Body of pancreas (tissue), 4 donors: ENCODE results near the gene DNAH8. TPM values are rescaled to one million over a fixed set of nuclear protein-coding genes. Genes with fewer than 3 reads are reported as not detected.

Experiments used
- ATAC-seq: fragments of 150-250 bp; one replicate; pipeline ENCODE4 v1.9.1; 2016
- DNase-seq, 4 donors: peaks; one replicate each; pipeline ENCODE4 v3.0.0-alpha.2; 2019
- H3K27ac ChIP-seq, 4 donors: fragments of 200-600 bp; sonication (generic); 1 replicate in 3 of 4; 2 replicates in 1 of 4; pipeline versions ENCODE4 v1.5.1 to v1.6.1; 2016 to 2019; ENCODE audit warnings: mild to moderate bottlenecking in 1 of 4, mixed read lengths in 1 of 4, moderate library complexity in 1 of 4
- H3K27me3 ChIP-seq, 2 donors: fragments of 200-600 bp; sonication (generic); one replicate each; pipeline ENCODE4 v1.6.0; 2016; ENCODE audit warnings: mild to moderate bottlenecking in 1 of 2
- H3K36me3 ChIP-seq, 2 donors: fragments of 200-600 bp; sonication (generic); replicated peaks in 1 of 2; 2 replicates each; pipeline ENCODE4 v1.5.1; 2016; ENCODE audit warnings: low read depth in 2 of 2; ENCODE audit not compliant: insufficient read depth in 1 of 2
- H3K4me1 ChIP-seq: fragments of 200-600 bp; sonication (generic); one replicate; pipeline ENCODE4 v1.6.0; 2016
- H3K4me3 ChIP-seq, 2 donors: fragments of 200-600 bp; sonication (generic); 1 replicate in 1 of 2; 2 replicates in 1 of 2; pipeline ENCODE4 v1.5.1; 2016 to 2019
- H3K9me3 ChIP-seq, 3 donors: fragments of 200-600 bp; sonication (generic); 1 replicate in 2 of 3; 2 replicates in 1 of 3; pipeline ENCODE4 v1.5.1; 2016
- POLR2A ChIP-seq, 3 donors: fragments of 450-650 bp; IDR thresholded peaks; one replicate each; pipeline ENCODE4 v1.6.1; 2016; ENCODE audit warnings: antibody characterized with exemption in 3 of 3, mild to moderate bottlenecking in 2 of 3
- WGBS, 2 donors: methylation state at CpG; one replicate each; pipeline ENCODE4 v1.1.5; 2017; 5-methylcytosine and 5-hydroxymethylcytosine counted together
- intact Hi-C: fragments of 100-400 bp; cut with DNase I; formaldehyde crosslinking; loops from one replicate; pipeline ENCODE4 v1.15.1; 2023
- total RNA-seq, 2 donors: library from RNA; depleted of rRNA; stranded (reverse); fragments of >200 nt; gene quantifications; one replicate each; pipeline ENCODE4 v1.1.0, GENCODE V29; 2016
- TF ChIP-seq, protein P1 (sequence below), 7 experiments: fragments of 450-650 bp in 4 of 7; fragments of 200-600 bp in 3 of 7; sonication (generic) in 3 of 7; IDR thresholded peaks; one replicate each; pipeline ENCODE4 v1.5.1; 2016 to 2019; ENCODE audit warnings: antibody characterized with exemption in 7 of 7

The DNAH8 gene
- total RNA-seq, 2 donors from 2014 or later, result not detected

DNA sequence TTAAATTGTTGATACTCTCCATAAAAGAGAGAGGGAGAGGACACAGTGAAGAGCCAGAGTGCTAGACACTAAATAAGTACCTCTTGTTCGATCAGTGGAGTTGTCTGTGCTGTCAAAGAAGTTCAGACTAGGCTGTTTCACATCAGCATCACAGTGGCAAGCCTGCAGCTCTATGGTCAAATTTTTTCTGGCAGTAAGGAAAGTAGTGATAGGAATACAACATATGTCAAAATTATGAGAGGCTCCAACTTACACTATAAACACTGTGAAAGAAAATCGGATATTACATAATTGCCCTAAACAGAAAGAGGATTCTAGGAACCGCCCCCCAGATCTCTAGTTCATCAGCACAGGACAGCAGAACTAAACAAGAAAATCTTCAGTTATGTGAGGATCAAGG, 23.1 kb downstream of the DNAH8 start:
- TF ChIP-seq, protein P1, sequence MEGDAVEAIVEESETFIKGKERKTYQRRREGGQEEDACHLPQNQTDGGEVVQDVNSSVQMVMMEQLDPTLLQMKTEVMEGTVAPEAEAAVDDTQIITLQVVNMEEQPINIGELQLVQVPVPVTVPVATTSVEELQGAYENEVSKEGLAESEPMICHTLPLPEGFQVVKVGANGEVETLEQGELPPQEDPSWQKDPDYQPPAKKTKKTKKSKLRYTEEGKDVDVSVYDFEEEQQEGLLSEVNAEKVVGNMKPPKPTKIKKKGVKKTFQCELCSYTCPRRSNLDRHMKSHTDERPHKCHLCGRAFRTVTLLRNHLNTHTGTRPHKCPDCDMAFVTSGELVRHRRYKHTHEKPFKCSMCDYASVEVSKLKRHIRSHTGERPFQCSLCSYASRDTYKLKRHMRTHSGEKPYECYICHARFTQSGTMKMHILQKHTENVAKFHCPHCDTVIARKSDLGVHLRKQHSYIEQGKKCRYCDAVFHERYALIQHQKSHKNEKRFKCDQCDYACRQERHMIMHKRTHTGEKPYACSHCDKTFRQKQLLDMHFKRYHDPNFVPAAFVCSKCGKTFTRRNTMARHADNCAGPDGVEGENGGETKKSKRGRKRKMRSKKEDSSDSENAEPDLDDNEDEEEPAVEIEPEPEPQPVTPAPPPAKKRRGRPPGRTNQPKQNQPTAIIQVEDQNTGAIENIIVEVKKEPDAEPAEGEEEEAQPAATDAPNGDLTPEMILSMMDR (IDR thresholded peaks at IDR 0.05), result no peak
- TF ChIP-seq POLR2A (IDR thresholded peaks at IDR 0.05), result no peak
- ATAC-seq, result no peak
- H3K27ac ChIP-seq, result no peak overlapping the region
- H3K36me3 ChIP-seq, result no peaks in the 10 kb centered on the region
- no peak overlapping the region for H3K4me3 ChIP-seq
- intact Hi-C loops, result no loop called here
- WGBS, 2 donors, result 57 to 75% methylated on average over 3 of the region's 3 CpGs
- H3K4me1 ChIP-seq, result no peaks in the 10 kb centered on the region
- no peaks in the 10 kb centered on the region for H3K9me3 ChIP-seq
- DNase-seq, result no peak
- H3K27me3 ChIP-seq, result no peaks in the 10 kb centered on the region

DNA sequence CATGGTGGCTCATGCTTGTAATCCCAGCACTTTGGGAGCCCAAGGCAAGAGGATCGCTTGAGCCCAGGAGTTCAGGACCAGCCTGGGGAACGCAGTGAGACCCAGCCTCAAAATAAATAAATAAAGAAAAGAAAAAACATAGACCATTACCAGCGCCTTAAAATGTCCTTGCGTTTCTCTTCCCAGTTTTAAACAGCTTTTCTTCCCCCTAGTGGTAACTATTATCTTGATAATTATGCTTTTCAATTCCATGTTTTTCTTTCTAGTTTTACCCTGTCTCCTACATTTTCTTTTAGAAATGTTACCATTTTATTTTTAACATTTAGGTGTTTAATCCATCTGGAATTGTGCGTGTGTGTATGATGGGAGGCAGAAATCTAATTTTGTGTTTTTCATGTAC, 24.4 kb downstream of the DNAH8 start:
- TF ChIP-seq, protein P1 (IDR thresholded peaks at IDR 0.05), result peak in 4 of 7 experiments; percentile 11 to 20 (median 18)
- no peak for TF ChIP-seq POLR2A (IDR thresholded peaks at IDR 0.05)
- Histone ChIP-seq H3K27ac (no peak overlapping the region), H3K4me1 (no peaks in the 10 kb centered on the region), H3K9me3 (no peaks in the 10 kb centered on the region), H3K27me3 (no peaks in the 10 kb centered on the region), H3K4me3 (no peak overlapping the region), H3K36me3 (no peaks in the 10 kb centered on the region)
- intact Hi-C loops, result no loop called here
- DNase-seq, result no peak
- 30 to 37% methylated on average over 5 of the region's 5 CpGs for WGBS, 2 donors
- no peak for ATAC-seq

GRCh38 chr6:38749473-38749872, 34.4 kb downstream of the DNAH8 start:
- TF ChIP-seq POLR2A (IDR thresholded peaks at IDR 0.05), result no peak
- TF ChIP-seq, protein P1 (IDR thresholded peaks at IDR 0.05), result no peak

GRCh38 chr6:38750968-38751615, 36.0 kb downstream of the DNAH8 start:
- TF ChIP-seq, protein P1 (IDR thresholded peaks at IDR 0.05), result no peak
- no peak for TF ChIP-seq POLR2A (IDR thresholded peaks at IDR 0.05)
- H3K36me3 ChIP-seq, result no peaks in the 10 kb centered on the region
- no peaks in the 10 kb centered on the region for H3K9me3 ChIP-seq
- no peak overlapping the region for H3K4me3 ChIP-seq
- 60% methylated on average over 1 of the region's 1 CpG; no CpG with 5 or more reads in 1 of the 2 donors for WGBS, 2 donors
- H3K4me1 ChIP-seq, result peaks cover 4% of the 10 kb centered on the region
- DNase-seq (no peak), ATAC-seq (no peak)
- no peaks in the 10 kb centered on the region for H3K27me3 ChIP-seq
- intact Hi-C loops, result no loop called here
- H3K27ac ChIP-seq, result no peak overlapping the region

More at GRCh38 chr6:38749473-38749872, 34.4 kb downstream of the DNAH8 start:
- WGBS, 2 donors, result 89 to 100% methylated on average over 1 of the region's 1 CpG
- no peaks in the 10 kb centered on the region for H3K36me3 ChIP-seq
- no peaks in the 10 kb centered on the region for H3K9me3 ChIP-seq
- intact Hi-C loops, result no loop called here
- no peak overlapping the region for H3K27ac ChIP-seq
- H3K4me3 ChIP-seq, result no peak overlapping the region
- H3K27me3 ChIP-seq, result no peaks in the 10 kb centered on the region
- no peak for DNase-seq
- no peaks in the 10 kb centered on the region for H3K4me1 ChIP-seq
- no peak for ATAC-seq

- no peak for TF ChIP-seq POLR2A (IDR thresholded peaks at IDR 0.05)
- TF ChIP-seq, protein P1 (IDR thresholded peaks at IDR 0.05), result no peak
- no peak overlapping the region for H3K4me3 ChIP-seq
- ATAC-seq (no peak), DNase-seq (no peak)
- no peaks in the 10 kb centered on the region for H3K27me3 ChIP-seq
- no peaks in the 10 kb centered on the region for H3K9me3 ChIP-seq
- no peaks in the 10 kb centered on the region for H3K36me3 ChIP-seq
- intact Hi-C loops, result no loop called here
- no peak overlapping the region for H3K27ac ChIP-seq
- peaks cover 4% of the 10 kb centered on the region for H3K4me1 ChIP-seq
Measured at GRCh38 chr6:38753707-38754106, 38.6 kb downstream of the DNAH8 start.
